ENCODE results near the gene NPR2.

NPR2 gene

GRCh38 chr9:35854091-35854762 lies 62.8 kb downstream of the NPR2 start:
- Histone ChIP-seq H3K9me3 (ENCODE audit: control insufficient read depth, insufficient read depth, low read length) (no peaks in the 10 kb centered on the region), H3K4me3 (ENCODE audit: low read depth, low read length) (no peak overlapping the region), H3K27me3 (ENCODE audit: control insufficient read depth, insufficient read depth, low read length) (peaks cover 2% of the 10 kb centered on the region), H3K9ac (ENCODE audit: low read depth, low read length) (no peak overlapping the region), H3K36me3 (ENCODE audit: control insufficient read depth, insufficient read depth, low read length) (peaks cover 3% of the 10 kb centered on the region), H3K4me1 (ENCODE audit: control insufficient read depth, insufficient read depth, low read length) (no peaks in the 10 kb centered on the region)

GRCh38 chr9:35856206-35856605 lies 64.8 kb downstream of the NPR2 start:
- H3K4me3 ChIP-seq (ENCODE audit: low read depth, low read length): no peak overlapping the region
- no peaks in the 10 kb centered on the region for H3K9me3 ChIP-seq (ENCODE audit: control insufficient read depth, insufficient read depth, low read length)
- H3K9ac ChIP-seq (ENCODE audit: low read depth, low read length): no peak overlapping the region
- H3K4me1 ChIP-seq (ENCODE audit: control insufficient read depth, insufficient read depth, low read length): no peaks in the 10 kb centered on the region
- H3K27me3 ChIP-seq (ENCODE audit: control insufficient read depth, insufficient read depth, low read length): peaks cover 10% of the 10 kb centered on the region
- H3K36me3 ChIP-seq (ENCODE audit: control insufficient read depth, insufficient read depth, low read length): peaks cover 3% of the 10 kb centered on the region

- Histone ChIP-seq H3K4me1 (ENCODE audit: control insufficient read depth, insufficient read depth, low read length) (no peaks in the 10 kb centered on the region), H3K4me3 (ENCODE audit: low read depth, low read length) (no peak overlapping the region), H3K27me3 (ENCODE audit: control insufficient read depth, insufficient read depth, low read length) (peaks cover 11% of the 10 kb centered on the region)
Measured at GRCh38 chr9:35856882-35857281, 65.5 kb downstream of the NPR2 start.

GRCh38 chr9:35858458-35858857 lies 67.1 kb downstream of the NPR2 start:
- no peaks in the 10 kb centered on the region for H3K4me1 ChIP-seq (ENCODE audit: control insufficient read depth, insufficient read depth, low read length)
- no peak overlapping the region for H3K4me3 ChIP-seq (ENCODE audit: low read depth, low read length)
- H3K27me3 ChIP-seq (ENCODE audit: control insufficient read depth, insufficient read depth, low read length): peaks cover 14% of the 10 kb centered on the region

More at GRCh38 chr9:35856882-35857281, 65.5 kb downstream of the NPR2 start:
- no peak overlapping the region for H3K9ac ChIP-seq (ENCODE audit: low read depth, low read length)
- no peaks in the 10 kb centered on the region for H3K9me3 ChIP-seq (ENCODE audit: control insufficient read depth, insufficient read depth, low read length)
- H3K36me3 ChIP-seq (ENCODE audit: control insufficient read depth, insufficient read depth, low read length): peaks cover 3% of the 10 kb centered on the region

More at GRCh38 chr9:35858458-35858857, 67.1 kb downstream of the NPR2 start:
- H3K9me3 ChIP-seq (ENCODE audit: control insufficient read depth, insufficient read depth, low read length): no peaks in the 10 kb centered on the region
- H3K9ac ChIP-seq (ENCODE audit: low read depth, low read length): no peak overlapping the region
- no peaks in the 10 kb centered on the region for H3K36me3 ChIP-seq (ENCODE audit: control insufficient read depth, insufficient read depth, low read length)

All from iPS-15b (cell line).